Stimulated activated CD4-positive, alpha-beta T cell treated with anti-CD3 and anti-CD28 coated beads, TNF-alpha, amount 100 ng/mL, for 48 hours (primary cell): ENCODE results near the gene SLC25A27.

ENCODE experiments used
- DNase-seq, 3 donors: peaks; one replicate each; pipeline ENCODE4 v3.0.0-alpha.2; 2020; ENCODE audit warnings: low read depth in 3 of 3

Gene SLC25A27

GRCh38 chr6:46651006-46651405 is 1.8 kb upstream of the SLC25A27 start:
- no peak for DNase-seq

GRCh38 chr6:46651816-46652215 is 959 bp upstream of the SLC25A27 start:
- DNase-seq: no peak

GRCh38 chr6:46652232-46652602 is 558 bp upstream of the SLC25A27 start:
- no peak for DNase-seq

GRCh38 chr6:46653439-46654195 is 842 bp downstream of the SLC25A27 start:
- no peak for DNase-seq

GRCh38 chr6:46655803-46656202 is 3.0 kb downstream of the SLC25A27 start:
- DNase-seq: no peak

- DNase-seq: no peak
Measured at GRCh38 chr6:46657642-46658041, 4.9 kb downstream of the SLC25A27 start.

- DNase-seq: no peak
Measured at GRCh38 chr6:46661483-46661882, 8.7 kb downstream of the SLC25A27 start.

- no peak for DNase-seq
Measured at GRCh38 chr6:46667377-46667776, 14.6 kb downstream of the SLC25A27 start.

GRCh38 chr6:46674410-46674809 is 21.6 kb downstream of the SLC25A27 start:
- no peak for DNase-seq

- no peak for DNase-seq
Measured at GRCh38 chr6:46676604-46677313, 24.0 kb downstream of the SLC25A27 start.

- no peak for DNase-seq
Measured at GRCh38 chr6:46677314-46677654, 24.5 kb downstream of the SLC25A27 start.

GRCh38 chr6:46684771-46685170 is 32.0 kb downstream of the SLC25A27 start:
- DNase-seq: no peak

- no peak for DNase-seq
Measured at GRCh38 chr6:46687619-46688097, 34.9 kb downstream of the SLC25A27 start, which contains the start of gene TDRD6. Gene TDRD6, plus strand, starts transcription at chr6:46687885. Its CDS starts 244 bp downstream, at chr6:46688129.

GRCh38 chr6:46688117-46688965 is 35.6 kb downstream of the SLC25A27 start:
- no peak for DNase-seq

GRCh38 chr6:46688966-46689335 is 36.2 kb downstream of the SLC25A27 start:
- no peak for DNase-seq

- no peak for DNase-seq
Measured at GRCh38 chr6:46689657-46690056, 36.9 kb downstream of the SLC25A27 start.

GRCh38 chr6:46690141-46690755 is 37.5 kb downstream of the SLC25A27 start:
- DNase-seq: no peak

- no peak for DNase-seq
Measured at GRCh38 chr6:46690911-46691451, 38.2 kb downstream of the SLC25A27 start.

GRCh38 chr6:46699970-46700369 is 47.2 kb downstream of the SLC25A27 start:
- no peak for DNase-seq

- no peak for DNase-seq
Measured at GRCh38 chr6:46704562-46704961, 51.8 kb downstream of the SLC25A27 start.

- no peak for DNase-seq
Measured at GRCh38 chr6:46706464-46706863, 53.7 kb downstream of the SLC25A27 start.

GRCh38 chr6:46711491-46711890 is 58.7 kb downstream of the SLC25A27 start:
- DNase-seq: no peak
